Astrocyte (in vitro differentiated cells and primary cell): ENCODE measurements around the gene CATSPER2. TPM values are rescaled to one million over a fixed set of nuclear protein-coding genes. Genes with fewer than 3 reads are reported as not detected.
"Not testable (repeated sequence)": the region's sequence is repeated elsewhere in the genome, so short reads cannot be mapped to it uniquely, and the experiment has no call there.

Experiments
- DNase-seq: peaks from one replicate; pipeline ENCODE4 v3.0.0-alpha.2; 2010; ENCODE audit warnings: low read depth
- FAIRE-seq: peaks from 2 replicates; lab custom pipeline; 2011; peaks lifted over from hg19 to GRCh38; lab: Jason Lieb, UNC
- H2AFZ ChIP-seq: 2 replicates; pipeline ENCODE4 v1.6.0; 2012; ENCODE audit warnings: low read depth, low read length, inconsistent platforms
- H3K27ac ChIP-seq: 2 replicates; pipeline ENCODE4 v1.5.1; 2011; ENCODE audit warnings: low read depth, low read length, inconsistent platforms
- H3K27me3 ChIP-seq: 2 replicates; pipeline ENCODE4 v1.6.0; 2011; ENCODE audit warnings: low read length, inconsistent platforms; ENCODE audit not compliant: insufficient read depth
- H3K36me3 ChIP-seq: 2 replicates; pipeline ENCODE4 v1.5.1; 2011; ENCODE audit warnings: low read length, inconsistent platforms; ENCODE audit not compliant: insufficient read depth
- H3K4me1 ChIP-seq: 2 replicates; pipeline ENCODE4 v1.5.1; 2011; ENCODE audit warnings: low read length, inconsistent platforms; ENCODE audit not compliant: insufficient read depth
- H3K4me2 ChIP-seq: 2 replicates; pipeline ENCODE4 v1.6.0; 2012; ENCODE audit warnings: low read length, inconsistent platforms
- H3K4me3 ChIP-seq: 2 replicates; pipeline ENCODE4 v1.5.1; 2011; ENCODE audit warnings: low read depth, mild to moderate bottlenecking, low read length, inconsistent platforms; ENCODE audit not compliant: insufficient read depth
- H3K79me2 ChIP-seq: 2 replicates; pipeline ENCODE4 v1.6.0; 2012; ENCODE audit warnings: mild to moderate bottlenecking, low read length, inconsistent platforms; ENCODE audit not compliant: insufficient read depth
- H3K9ac ChIP-seq: 2 replicates; pipeline ENCODE4 v1.6.0; 2012; ENCODE audit warnings: mild to moderate bottlenecking, low read length, inconsistent platforms
- H3K9me3 ChIP-seq: 2 replicates; pipeline ENCODE4 v1.5.1; 2012; ENCODE audit warnings: low read depth, mild to moderate bottlenecking, low read length, inconsistent platforms; ENCODE audit not compliant: insufficient read depth
- H4K20me1 ChIP-seq: 2 replicates; pipeline ENCODE4 v1.6.0; 2012; ENCODE audit warnings: low read length, inconsistent platforms; ENCODE audit not compliant: insufficient read depth
- H3K27ac Mint-ChIP-seq: one replicate; pipeline ENCODE4 v1.8.0; 2021; ENCODE audit warnings: mild to moderate bottlenecking, mixed read lengths; ENCODE audit not compliant: unreplicated experiment
- H3K27me3 Mint-ChIP-seq: one replicate; pipeline ENCODE4 v1.8.0; 2021; ENCODE audit warnings: low read depth, mixed read lengths; ENCODE audit not compliant: unreplicated experiment
- H3K36me3 Mint-ChIP-seq: one replicate; pipeline ENCODE4 v1.8.0; 2021; ENCODE audit warnings: low read depth, mixed read lengths; ENCODE audit not compliant: unreplicated experiment
- H3K4me1 Mint-ChIP-seq: one replicate; pipeline ENCODE4 v1.8.0; 2021; ENCODE audit warnings: low read depth, mixed read lengths; ENCODE audit not compliant: unreplicated experiment
- H3K4me3 Mint-ChIP-seq: one replicate; pipeline ENCODE4 v1.8.0; 2021; ENCODE audit warnings: mild to moderate bottlenecking, moderate library complexity, mixed read lengths; ENCODE audit not compliant: unreplicated experiment
- H3K9me3 Mint-ChIP-seq: one replicate; pipeline ENCODE4 v1.8.0; 2021; ENCODE audit warnings: mild to moderate bottlenecking, mixed read lengths; ENCODE audit not compliant: unreplicated experiment
- total RNA-seq: library from RNA; stranded (reverse); gene quantifications from 2 replicates; pipeline ENCODE4 v1.2.1, GENCODE V29; 2021

Gene CATSPER2
- total RNA-seq, 1 donor from 2014 or later = 3.3 TPM

GRCh38 chr15:43666177-43666576 is 17.5 kb upstream of the CATSPER2 start:
- not testable (repeated sequence) for H3K27me3 Mint-ChIP-seq, H3K27ac ChIP-seq, H2AFZ ChIP-seq, H3K9me3 Mint-ChIP-seq, H3K4me1 ChIP-seq, DNase-seq, H3K36me3 ChIP-seq, H3K9ac ChIP-seq, H4K20me1 ChIP-seq, H3K4me3 ChIP-seq, H3K4me2 ChIP-seq, H3K36me3 Mint-ChIP-seq, H3K4me1 Mint-ChIP-seq, H3K27ac Mint-ChIP-seq, H3K79me2 ChIP-seq, H3K9me3 ChIP-seq, H3K27me3 ChIP-seq, H3K4me3 Mint-ChIP-seq
- peak; percentile 45 for FAIRE-seq

GRCh38 chr15:43663333-43663732 is 14.7 kb upstream of the CATSPER2 start:
- not testable (repeated sequence) for H3K9me3 ChIP-seq, H3K27ac ChIP-seq, H3K9ac ChIP-seq, H3K36me3 Mint-ChIP-seq, H3K9me3 Mint-ChIP-seq, H3K27me3 ChIP-seq, H4K20me1 ChIP-seq, H3K27ac Mint-ChIP-seq, H3K4me1 ChIP-seq, H3K4me3 ChIP-seq, FAIRE-seq, H3K4me1 Mint-ChIP-seq, H3K27me3 Mint-ChIP-seq, DNase-seq, H3K4me2 ChIP-seq, H3K79me2 ChIP-seq, H2AFZ ChIP-seq, H3K4me3 Mint-ChIP-seq, H3K36me3 ChIP-seq

GRCh38 chr15:43662293-43662692 is 13.6 kb upstream of the CATSPER2 start:
- not testable (repeated sequence) for H3K9me3 ChIP-seq, H3K4me1 Mint-ChIP-seq, H3K27me3 Mint-ChIP-seq, FAIRE-seq, H3K27ac ChIP-seq, H3K79me2 ChIP-seq, H3K9me3 Mint-ChIP-seq, H3K27me3 ChIP-seq, DNase-seq, H3K4me3 Mint-ChIP-seq, H3K4me1 ChIP-seq, H2AFZ ChIP-seq, H3K9ac ChIP-seq, H4K20me1 ChIP-seq, H3K4me2 ChIP-seq, H3K4me3 ChIP-seq, H3K36me3 ChIP-seq, H3K27ac Mint-ChIP-seq, H3K36me3 Mint-ChIP-seq

- not testable (repeated sequence) for H3K27ac Mint-ChIP-seq, H3K36me3 ChIP-seq, H3K79me2 ChIP-seq, H3K9me3 ChIP-seq, H3K27me3 Mint-ChIP-seq, H3K4me2 ChIP-seq, H3K9me3 Mint-ChIP-seq, H3K9ac ChIP-seq, H3K27ac ChIP-seq, FAIRE-seq, H3K4me3 ChIP-seq, H4K20me1 ChIP-seq, H3K36me3 Mint-ChIP-seq, H3K4me3 Mint-ChIP-seq, H3K4me1 ChIP-seq, H3K27me3 ChIP-seq, H3K4me1 Mint-ChIP-seq, DNase-seq, H2AFZ ChIP-seq
Measured at GRCh38 chr15:43659727-43660126, 11.1 kb upstream of the CATSPER2 start.

- not testable (repeated sequence) for H3K4me1 Mint-ChIP-seq, H3K27ac Mint-ChIP-seq, H3K9me3 ChIP-seq, H3K4me1 ChIP-seq, H3K4me3 Mint-ChIP-seq, H3K79me2 ChIP-seq, DNase-seq, H3K4me3 ChIP-seq, H3K36me3 ChIP-seq, H3K9ac ChIP-seq, H3K27me3 Mint-ChIP-seq, H3K4me2 ChIP-seq, H2AFZ ChIP-seq, H4K20me1 ChIP-seq, H3K27ac ChIP-seq, H3K27me3 ChIP-seq, FAIRE-seq, H3K9me3 Mint-ChIP-seq
- H3K36me3 Mint-ChIP-seq = peaks cover 19% of the 10 kb centered on the region
Measured at GRCh38 chr15:43649430-43649926, 834 bp upstream of the CATSPER2 start.

GRCh38 chr15:43638464-43639204 is 10.0 kb downstream of the CATSPER2 start:
- not testable (repeated sequence) for H2AFZ ChIP-seq, H4K20me1 ChIP-seq, H3K9me3 Mint-ChIP-seq, H3K4me1 Mint-ChIP-seq, H3K36me3 ChIP-seq, H3K4me3 Mint-ChIP-seq, H3K27ac ChIP-seq, H3K9me3 ChIP-seq, H3K27me3 Mint-ChIP-seq, H3K4me2 ChIP-seq, H3K36me3 Mint-ChIP-seq, H3K27me3 ChIP-seq, H3K79me2 ChIP-seq, H3K4me1 ChIP-seq, H3K4me3 ChIP-seq, H3K27ac Mint-ChIP-seq, H3K9ac ChIP-seq, DNase-seq, FAIRE-seq
